ENCODE data around the gene KAZN. TPM values are rescaled to one million over a fixed set of nuclear protein-coding genes. Genes with fewer than 3 reads are reported as not detected.

The KAZN gene
- polyA plus RNA-seq, 2 of the 4 experiments (the other 2 are of a cell fraction): 1.3 to 1.9 TPM

DNA sequence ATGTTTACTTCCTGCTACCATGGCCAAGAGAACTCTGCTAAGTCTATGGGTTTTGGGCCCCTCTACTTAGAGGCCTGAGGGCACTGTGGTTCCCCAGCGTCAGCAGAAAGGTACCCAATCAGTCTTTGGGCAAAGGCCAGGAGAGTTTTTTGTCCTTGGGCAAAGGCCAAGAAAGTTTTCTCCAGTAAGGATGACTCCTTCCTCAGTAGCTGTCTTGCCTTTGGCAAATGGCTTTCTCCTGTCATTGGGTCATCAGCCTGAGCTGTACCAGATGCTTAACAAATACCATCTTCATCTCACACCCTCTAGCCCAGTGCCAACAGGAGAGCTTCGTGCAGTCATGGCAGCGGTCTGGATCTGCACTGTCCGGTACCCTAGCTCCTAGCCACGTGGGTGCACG, 355.7 kb downstream of the KAZN start:
- no peaks in the 10 kb centered on the region for H3K4me1 ChIP-seq
- H3K27ac ChIP-seq: no peak overlapping the region
- H3K4me3 ChIP-seq: no peak overlapping the region
- ChIA-PET POLR2A (no interaction called here), CTCF (no interaction called here)
- H3K4me2 ChIP-seq: no peak overlapping the region
- DNase-seq (ENCODE audit: low read depth in 1 of 2, low spot score in 1 of 2): no peak
- no peak for ATAC-seq
- no peak for FAIRE-seq
- H3K9me3 ChIP-seq: peaks cover 10% of the 10 kb centered on the region; the same call in 1 of the 3 replicates
- 76% methylated on average over 6 of the region's 6 CpGs for WGBS (ENCODE audit: missing lambda C conversion rate)
- TF ChIP-seq, protein P1, sequence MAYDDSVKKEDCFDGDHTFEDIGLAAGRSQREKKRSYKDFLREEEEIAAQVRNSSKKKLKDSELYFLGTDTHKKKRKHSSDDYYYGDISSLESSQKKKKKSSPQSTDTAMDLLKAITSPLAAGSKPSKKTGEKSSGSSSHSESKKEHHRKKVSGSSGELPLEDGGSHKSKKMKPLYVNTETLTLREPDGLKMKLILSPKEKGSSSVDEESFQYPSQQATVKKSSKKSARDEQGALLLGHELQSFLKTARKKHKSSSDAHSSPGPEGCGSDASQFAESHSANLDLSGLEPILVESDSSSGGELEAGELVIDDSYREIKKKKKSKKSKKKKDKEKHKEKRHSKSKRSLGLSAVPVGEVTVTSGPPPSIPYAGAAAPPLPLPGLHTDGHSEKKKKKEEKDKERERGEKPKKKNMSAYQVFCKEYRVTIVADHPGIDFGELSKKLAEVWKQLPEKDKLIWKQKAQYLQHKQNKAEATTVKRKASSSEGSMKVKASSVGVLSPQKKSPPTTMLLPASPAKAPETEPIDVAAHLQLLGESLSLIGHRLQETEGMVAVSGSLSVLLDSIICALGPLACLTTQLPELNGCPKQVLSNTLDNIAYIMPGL (CRISPR knock-in tag; IDR thresholded peaks at IDR 0.05; ENCODE audit: borderline replicate concordance): no peak
- no peak for TF ChIP-seq CEBPB (IDR thresholded peaks at IDR 0.05)
- TF ChIP-seq, protein P2, sequence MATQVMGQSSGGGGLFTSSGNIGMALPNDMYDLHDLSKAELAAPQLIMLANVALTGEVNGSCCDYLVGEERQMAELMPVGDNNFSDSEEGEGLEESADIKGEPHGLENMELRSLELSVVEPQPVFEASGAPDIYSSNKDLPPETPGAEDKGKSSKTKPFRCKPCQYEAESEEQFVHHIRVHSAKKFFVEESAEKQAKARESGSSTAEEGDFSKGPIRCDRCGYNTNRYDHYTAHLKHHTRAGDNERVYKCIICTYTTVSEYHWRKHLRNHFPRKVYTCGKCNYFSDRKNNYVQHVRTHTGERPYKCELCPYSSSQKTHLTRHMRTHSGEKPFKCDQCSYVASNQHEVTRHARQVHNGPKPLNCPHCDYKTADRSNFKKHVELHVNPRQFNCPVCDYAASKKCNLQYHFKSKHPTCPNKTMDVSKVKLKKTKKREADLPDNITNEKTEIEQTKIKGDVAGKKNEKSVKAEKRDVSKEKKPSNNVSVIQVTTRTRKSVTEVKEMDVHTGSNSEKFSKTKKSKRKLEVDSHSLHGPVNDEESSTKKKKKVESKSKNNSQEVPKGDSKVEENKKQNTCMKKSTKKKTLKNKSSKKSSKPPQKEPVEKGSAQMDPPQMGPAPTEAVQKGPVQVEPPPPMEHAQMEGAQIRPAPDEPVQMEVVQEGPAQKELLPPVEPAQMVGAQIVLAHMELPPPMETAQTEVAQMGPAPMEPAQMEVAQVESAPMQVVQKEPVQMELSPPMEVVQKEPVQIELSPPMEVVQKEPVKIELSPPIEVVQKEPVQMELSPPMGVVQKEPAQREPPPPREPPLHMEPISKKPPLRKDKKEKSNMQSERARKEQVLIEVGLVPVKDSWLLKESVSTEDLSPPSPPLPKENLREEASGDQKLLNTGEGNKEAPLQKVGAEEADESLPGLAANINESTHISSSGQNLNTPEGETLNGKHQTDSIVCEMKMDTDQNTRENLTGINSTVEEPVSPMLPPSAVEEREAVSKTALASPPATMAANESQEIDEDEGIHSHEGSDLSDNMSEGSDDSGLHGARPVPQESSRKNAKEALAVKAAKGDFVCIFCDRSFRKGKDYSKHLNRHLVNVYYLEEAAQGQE (IDR thresholded peaks at IDR 0.05): no peak
- no peak for TF ChIP-seq CHD2 (IDR thresholded peaks at IDR 0.05; ENCODE audit: low read length, partially characterized antibody)
- TF ChIP-seq, protein P3, sequence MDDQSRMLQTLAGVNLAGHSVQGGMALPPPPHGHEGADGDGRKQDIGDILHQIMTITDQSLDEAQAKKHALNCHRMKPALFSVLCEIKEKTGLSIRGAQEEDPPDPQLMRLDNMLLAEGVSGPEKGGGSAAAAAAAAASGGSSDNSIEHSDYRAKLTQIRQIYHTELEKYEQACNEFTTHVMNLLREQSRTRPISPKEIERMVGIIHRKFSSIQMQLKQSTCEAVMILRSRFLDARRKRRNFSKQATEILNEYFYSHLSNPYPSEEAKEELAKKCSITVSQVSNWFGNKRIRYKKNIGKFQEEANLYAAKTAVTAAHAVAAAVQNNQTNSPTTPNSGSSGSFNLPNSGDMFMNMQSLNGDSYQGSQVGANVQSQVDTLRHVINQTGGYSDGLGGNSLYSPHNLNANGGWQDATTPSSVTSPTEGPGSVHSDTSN (IDR thresholded peaks at IDR 0.05): no peak
- no peak for TF ChIP-seq KDM1A (IDR thresholded peaks at IDR 0.05; ENCODE audit: low read depth)
- TF ChIP-seq TP53 (CRISPR knock-in tag; IDR thresholded peaks at IDR 0.05): no peak
- no peak for TF ChIP-seq RARB (CRISPR knock-in tag; IDR thresholded peaks at IDR 0.05)
- no peak for TF ChIP-seq ZSCAN20 (CRISPR knock-in tag; IDR thresholded peaks at IDR 0.05)
- no peak for TF ChIP-seq NPAS2 (CRISPR knock-in tag; IDR thresholded peaks at IDR 0.05; ENCODE audit: borderline replicate concordance)
- TF ChIP-seq RCOR1 (IDR thresholded peaks at IDR 0.05; ENCODE audit: low read depth, low read length): no peak
- TF ChIP-seq MAFK (IDR thresholded peaks at IDR 0.05; ENCODE audit: partially characterized antibody): no peak
- TF ChIP-seq, protein P4, sequence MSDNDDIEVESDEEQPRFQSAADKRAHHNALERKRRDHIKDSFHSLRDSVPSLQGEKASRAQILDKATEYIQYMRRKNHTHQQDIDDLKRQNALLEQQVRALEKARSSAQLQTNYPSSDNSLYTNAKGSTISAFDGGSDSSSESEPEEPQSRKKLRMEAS (IDR thresholded peaks at IDR 0.05): no peak

DNA sequence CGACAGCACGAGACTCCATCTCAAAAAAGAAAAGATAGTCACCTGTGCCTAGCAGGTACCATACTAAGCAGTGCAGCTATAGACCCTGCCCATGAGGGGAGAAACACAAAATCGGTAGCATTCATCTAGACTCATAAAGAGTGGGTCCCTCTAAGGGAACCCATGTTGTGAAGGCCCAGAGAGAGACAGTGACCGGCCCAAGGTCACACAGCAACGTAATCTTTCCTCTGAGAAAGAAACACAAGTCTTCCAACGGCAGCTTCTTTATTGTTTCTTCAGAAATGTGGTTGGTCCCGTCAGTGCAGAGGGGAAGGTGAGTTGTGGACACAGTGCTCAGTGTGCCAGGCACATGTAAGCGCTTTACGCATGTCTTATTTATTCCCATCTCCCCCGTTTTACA, 356.4 kb downstream of the KAZN start:
- Histone ChIP-seq H3K4me2 (no peak overlapping the region), H3K4me1 (no peaks in the 10 kb centered on the region), H3K9me3 (peaks cover 10% of the 10 kb centered on the region; the same call in 1 of the 3 replicates), H3K4me3 (no peak overlapping the region), H3K27ac (no peak overlapping the region)
- ChIA-PET CTCF (no interaction called here), POLR2A (no interaction called here)
- no peak for ATAC-seq
- TF ChIP-seq KDM5A (IDR thresholded peaks at IDR 0.05) (no peak), ESRRA (IDR thresholded peaks at IDR 0.05; ENCODE audit: borderline replicate concordance, low read length) (no peak), SMC3 (IDR thresholded peaks at IDR 0.05) (no peak), FOXS1 (CRISPR knock-in tag; IDR thresholded peaks at IDR 0.05) (no peak)
- WGBS (ENCODE audit: missing lambda C conversion rate): 72% methylated on average over 10 of the region's 10 CpGs
- DNase-seq (ENCODE audit: low read depth in 1 of 2, low spot score in 1 of 2): no peak
- FAIRE-seq: no peak

DNA sequence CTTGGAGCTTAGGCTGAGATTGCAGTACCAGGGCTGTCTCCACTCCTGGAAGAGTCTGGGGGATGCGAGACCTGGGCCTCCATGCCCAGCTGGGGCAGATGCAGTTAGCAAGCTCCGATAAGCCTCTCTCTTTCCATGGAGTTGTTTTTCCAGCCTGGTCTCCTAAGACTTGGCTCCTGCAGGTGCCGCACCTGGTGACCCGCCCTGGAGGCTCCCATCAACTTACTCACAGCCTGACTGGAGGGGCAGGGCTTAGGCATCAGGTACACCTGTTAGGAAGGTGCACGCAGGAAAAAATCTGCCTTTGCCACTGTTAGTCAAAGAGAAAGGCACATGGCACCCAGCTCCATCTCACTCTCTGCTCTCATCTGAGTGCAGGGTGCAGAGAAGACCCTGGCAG, 356.9 kb downstream of the KAZN start:
- Histone ChIP-seq H3K4me3 (no peak overlapping the region), H3K27ac (no peak overlapping the region), H3K4me1 (no peaks in the 10 kb centered on the region), H3K9me3 (peaks cover 10% of the 10 kb centered on the region; the same call in 1 of the 3 replicates), H3K4me2 (no peak overlapping the region)
- WGBS (ENCODE audit: missing lambda C conversion rate): 100% methylated on average over 3 of the region's 5 CpGs
- POLR2A ChIA-PET: no interaction called here
- CTCF ChIA-PET: no interaction called here
- TF ChIP-seq, protein P5, sequence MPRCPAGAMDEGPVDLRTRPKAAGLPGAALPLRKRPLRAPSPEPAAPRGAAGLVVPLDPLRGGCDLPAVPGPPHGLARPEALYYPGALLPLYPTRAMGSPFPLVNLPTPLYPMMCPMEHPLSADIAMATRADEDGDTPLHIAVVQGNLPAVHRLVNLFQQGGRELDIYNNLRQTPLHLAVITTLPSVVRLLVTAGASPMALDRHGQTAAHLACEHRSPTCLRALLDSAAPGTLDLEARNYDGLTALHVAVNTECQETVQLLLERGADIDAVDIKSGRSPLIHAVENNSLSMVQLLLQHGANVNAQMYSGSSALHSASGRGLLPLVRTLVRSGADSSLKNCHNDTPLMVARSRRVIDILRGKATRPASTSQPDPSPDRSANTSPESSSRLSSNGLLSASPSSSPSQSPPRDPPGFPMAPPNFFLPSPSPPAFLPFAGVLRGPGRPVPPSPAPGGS (IDR thresholded peaks at IDR 0.05): no peak
- no peak for TF ChIP-seq POLR2AphosphoS2 (conservative IDR thresholded peaks at IDR 0.05; ENCODE audit: low read length)
- TF ChIP-seq JUN (IDR thresholded peaks at IDR 0.05): no peak
- TF ChIP-seq, protein P6, sequence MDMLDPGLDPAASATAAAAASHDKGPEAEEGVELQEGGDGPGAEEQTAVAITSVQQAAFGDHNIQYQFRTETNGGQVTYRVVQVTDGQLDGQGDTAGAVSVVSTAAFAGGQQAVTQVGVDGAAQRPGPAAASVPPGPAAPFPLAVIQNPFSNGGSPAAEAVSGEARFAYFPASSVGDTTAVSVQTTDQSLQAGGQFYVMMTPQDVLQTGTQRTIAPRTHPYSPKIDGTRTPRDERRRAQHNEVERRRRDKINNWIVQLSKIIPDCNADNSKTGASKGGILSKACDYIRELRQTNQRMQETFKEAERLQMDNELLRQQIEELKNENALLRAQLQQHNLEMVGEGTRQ (IDR thresholded peaks at IDR 0.05): no peak
- no peak for TF ChIP-seq ZC3H11A (IDR thresholded peaks at IDR 0.05)
- TF ChIP-seq EP300 (IDR thresholded peaks at IDR 0.05): no peak
- TF ChIP-seq BHLHE40 (IDR thresholded peaks at IDR 0.05; ENCODE audit: low read depth, low read length): no peak
- no peak for TF ChIP-seq ZSCAN20 (CRISPR knock-in tag; IDR thresholded peaks at IDR 0.05)
- no peak for FAIRE-seq
- DNase-seq (ENCODE audit: low read depth in 1 of 2, low spot score in 1 of 2): no peak
- ATAC-seq: no peak

All from A549 (cell line).